Trophoblast cell (in vitro differentiated cells and primary cell): Measurements from ENCODE around the gene RANBP10.

Experiments
- DNase-seq, 2 donors: peaks; one replicate each; pipeline ENCODE4 v3.0.0-alpha.2; 2016
- H2AFZ ChIP-seq: 2 replicates; pipeline ENCODE4 v1.6.1; 2013; ENCODE audit warnings: low read length, moderate library complexity, mild to moderate bottlenecking; ENCODE audit not compliant: insufficient read depth, poor library complexity
- H2AK5ac ChIP-seq: 2 replicates; pipeline ENCODE4 v1.6.1; 2013; ENCODE audit warnings: mild to moderate bottlenecking, low read length
- H2BK120ac ChIP-seq: 2 replicates; pipeline ENCODE4 v1.6.1; 2013; ENCODE audit warnings: low read length, mild to moderate bottlenecking, moderate library complexity; ENCODE audit not compliant: insufficient read depth, poor library complexity
- H2BK12ac ChIP-seq: 2 replicates; pipeline ENCODE4 v1.6.1; 2013; ENCODE audit warnings: mild to moderate bottlenecking, low read length, moderate library complexity
- H2BK5ac ChIP-seq: 2 replicates; pipeline ENCODE4 v1.6.1; 2013; ENCODE audit warnings: low read length, low read depth, moderate library complexity, mild to moderate bottlenecking; ENCODE audit not compliant: poor library complexity
- H3K14ac ChIP-seq: 2 replicates; pipeline ENCODE4 v1.6.1; 2013; ENCODE audit warnings: mild to moderate bottlenecking, low read length
- H3K18ac ChIP-seq: 2 replicates; pipeline ENCODE4 v1.6.1; 2013; ENCODE audit warnings: mild to moderate bottlenecking, low read length
- H3K23ac ChIP-seq: 2 replicates; pipeline ENCODE4 v1.6.1; 2013; ENCODE audit warnings: low read length
- H3K27ac ChIP-seq: 2 replicates; pipeline ENCODE4 v1.5.1; 2013; ENCODE audit warnings: low read depth, mild to moderate bottlenecking, inconsistent platforms, low read length, moderate library complexity
- H3K27me3 ChIP-seq: 2 replicates; pipeline ENCODE4 v1.6.1; 2013; ENCODE audit warnings: inconsistent platforms, mild to moderate bottlenecking, low read length, moderate library complexity; ENCODE audit not compliant: insufficient read depth
- H3K36me3 ChIP-seq, 2 experiments: 1 replicate in 1 of 2; 2 replicates in 1 of 2; pipeline ENCODE4 v1.6.1; 2013; ENCODE audit warnings: low read length in 2 of 2, mild to moderate bottlenecking in 2 of 2, moderate library complexity in 1 of 2; ENCODE audit not compliant: insufficient read depth in 2 of 2, control insufficient read depth in 1 of 2
- H3K4ac ChIP-seq: 2 replicates; pipeline ENCODE4 v1.6.1; 2013; ENCODE audit warnings: low read depth, mild to moderate bottlenecking, low read length, moderate library complexity
- H3K4me1 ChIP-seq, 2 experiments: 1 replicate in 1 of 2; 2 replicates in 1 of 2; pipeline ENCODE4 v1.6.1; 2013; ENCODE audit warnings: low read length in 2 of 2, mild to moderate bottlenecking in 2 of 2, moderate library complexity in 1 of 2; ENCODE audit not compliant: insufficient read depth in 2 of 2, control insufficient read depth in 1 of 2
- H3K4me2 ChIP-seq: 2 replicates; pipeline ENCODE4 v1.6.1; 2013; ENCODE audit warnings: inconsistent platforms, mild to moderate bottlenecking, low read length, moderate library complexity
- H3K4me3 ChIP-seq: 2 replicates; pipeline ENCODE4 v1.5.1; 2013; ENCODE audit warnings: mild to moderate bottlenecking, low read depth, low read length, inconsistent platforms
- H3K79me1 ChIP-seq: one replicate; pipeline ENCODE4 v1.6.1; 2013; ENCODE audit warnings: low read length
- H3K79me2 ChIP-seq: 2 replicates; pipeline ENCODE4 v1.6.1; 2013; ENCODE audit warnings: low read length, mild to moderate bottlenecking; ENCODE audit not compliant: control insufficient read depth, insufficient read depth, poor library complexity
- H3K9ac ChIP-seq: 2 replicates; pipeline ENCODE4 v1.6.1; 2013; ENCODE audit warnings: mild to moderate bottlenecking, low read length
- H3K9me3 ChIP-seq: 2 replicates; pipeline ENCODE4 v1.6.1; 2013; ENCODE audit warnings: low read depth, mild to moderate bottlenecking, control low read depth, inconsistent platforms, low read length; ENCODE audit not compliant: insufficient read depth
- H4K12ac ChIP-seq: 2 replicates; pipeline ENCODE4 v1.6.1; 2013; ENCODE audit warnings: low read depth, mild to moderate bottlenecking, low read length, moderate library complexity
- H4K8ac ChIP-seq: 2 replicates; pipeline ENCODE4 v1.6.1; 2013; ENCODE audit warnings: low read depth, mild to moderate bottlenecking, low read length, moderate library complexity
- H4K91ac ChIP-seq: one replicate; pipeline ENCODE4 v1.6.1; 2013; ENCODE audit warnings: low read depth, mild to moderate bottlenecking, low read length, moderate library complexity
- WGBS: extraction: QIAGEN DNeasy Blood & Tissue Kit; methylation state at CpG from one replicate; pipeline ENCODE4 v1.1.7; 2013; ENCODE audit warnings: missing lambda C conversion rate; ENCODE audit not compliant: insufficient read length, insufficient coverage; ENCODE audit errors: extremely low coverage; 5-methylcytosine and 5-hydroxymethylcytosine counted together

RANBP10 gene

DNA sequence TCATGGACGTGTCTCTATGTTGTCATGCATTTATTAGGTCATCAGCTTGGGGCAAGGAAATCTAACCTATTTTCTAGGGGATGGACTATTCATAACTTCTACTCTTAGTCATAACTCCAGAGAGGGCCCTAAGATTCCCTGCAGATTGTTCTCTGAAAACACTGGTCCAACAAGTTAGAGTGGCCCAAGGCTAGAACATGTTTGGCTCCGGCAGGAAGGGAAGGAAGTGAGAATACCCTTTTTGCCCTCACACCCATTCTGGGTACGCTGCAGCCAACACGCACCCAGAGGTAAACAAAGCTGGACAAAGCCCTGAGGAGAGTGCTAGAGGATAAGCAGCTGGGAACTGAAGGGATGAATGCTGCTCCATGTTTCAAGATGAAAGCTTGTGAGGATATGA, 129.8 kb downstream of the RANBP10 start:
- no peak overlapping the region for H3K9ac ChIP-seq
- no peak overlapping the region for H4K12ac ChIP-seq
- no peak overlapping the region for H3K14ac ChIP-seq

DNA sequence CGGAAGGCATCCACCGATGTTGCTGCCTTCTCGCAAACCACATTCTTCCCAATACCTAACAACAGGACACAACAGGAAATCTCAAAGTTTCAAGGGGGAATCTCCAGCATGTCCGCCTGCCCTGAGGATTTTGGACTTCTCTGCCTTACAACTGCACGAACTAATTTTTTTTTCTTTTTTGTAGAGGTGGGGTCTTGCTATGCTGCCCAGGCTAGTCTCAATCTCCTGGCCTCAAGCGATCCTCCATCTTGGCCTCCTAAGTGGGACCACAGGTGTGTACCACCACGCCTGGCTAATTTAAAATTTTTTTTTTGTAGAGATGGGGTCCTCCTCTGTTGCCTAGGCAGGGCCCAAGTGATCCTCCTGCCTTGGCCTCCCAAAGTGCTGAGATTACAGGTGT, 130.4 kb downstream of the RANBP10 start:
- no peaks in the 10 kb centered on the region for H3K79me2 ChIP-seq
- no peak overlapping the region for H3K9ac ChIP-seq
- no peak overlapping the region for H3K4me3 ChIP-seq
- peak overlapping the region; percentile 26 for H2BK120ac ChIP-seq
- no peaks in the 10 kb centered on the region for H3K9me3 ChIP-seq
- H3K14ac ChIP-seq, result no peak overlapping the region
- no peak overlapping the region for H2BK5ac ChIP-seq
- peak overlapping the region; percentile 58 for H3K18ac ChIP-seq
- no peak overlapping the region for H3K4ac ChIP-seq
- no peak for DNase-seq
- H3K23ac ChIP-seq, result no peak overlapping the region
- peak overlapping the region; percentile 68 for H2BK12ac ChIP-seq
- no peaks in the 10 kb centered on the region for H3K27me3 ChIP-seq
- peaks cover 4% of the 10 kb centered on the region for H3K79me1 ChIP-seq
- H4K91ac ChIP-seq, result peak overlapping the region; percentile 12
- no peak overlapping the region for H4K12ac ChIP-seq
- no peak overlapping the region for H3K27ac ChIP-seq
- H2AK5ac ChIP-seq, result peak overlapping the region; percentile 90
- no peak overlapping the region for H4K8ac ChIP-seq
- WGBS, result no CpG with 5 or more reads among the region's 7 CpGs
- H3K36me3 ChIP-seq, result peaks cover 16 to 23% of the 10 kb centered on the region in 2 experiments
- no peak overlapping the region for H3K4me2 ChIP-seq
- peaks cover 11 to 14% of the 10 kb centered on the region in 2 experiments for H3K4me1 ChIP-seq
- H2AFZ ChIP-seq, result no peak overlapping the region

More for the DNA sequence above, 129.8 kb downstream of the RANBP10 start:
- H2BK12ac ChIP-seq, result no peak overlapping the region
- peak; percentile 80 to 93 for DNase-seq
- no peak overlapping the region for H4K8ac ChIP-seq
- no peak overlapping the region for H2BK120ac ChIP-seq
- no peaks in the 10 kb centered on the region for H3K9me3 ChIP-seq
- H3K18ac ChIP-seq, result no peak overlapping the region
- WGBS, result no CpG with 5 or more reads among the region's 4 CpGs
- peak overlapping the region; percentile 32 for H3K27ac ChIP-seq
- H3K23ac ChIP-seq, result no peak overlapping the region
- H2AK5ac ChIP-seq, result no peak overlapping the region
- no peak overlapping the region for H3K4me2 ChIP-seq
- H3K4me1 ChIP-seq, result peaks cover 11 to 14% of the 10 kb centered on the region in 2 experiments
- no peak overlapping the region for H4K91ac ChIP-seq
- H2BK5ac ChIP-seq, result no peak overlapping the region
- H3K79me2 ChIP-seq, result no peaks in the 10 kb centered on the region
- no peak overlapping the region for H3K4me3 ChIP-seq
- peaks cover 4% of the 10 kb centered on the region for H3K79me1 ChIP-seq
- H3K36me3 ChIP-seq, result peaks cover 16 to 24% of the 10 kb centered on the region in 2 experiments
- no peak overlapping the region for H3K4ac ChIP-seq
- H2AFZ ChIP-seq, result no peak overlapping the region
- no peaks in the 10 kb centered on the region for H3K27me3 ChIP-seq

- peak overlapping the region; percentile 12 for H4K91ac ChIP-seq
- no peaks in the 10 kb centered on the region for H3K9me3 ChIP-seq
- peaks cover 13 to 22% of the 10 kb centered on the region in 2 experiments for H3K36me3 ChIP-seq
- DNase-seq, result peak; percentile 69 to 81
- H2AK5ac ChIP-seq, result peak overlapping the region; percentile 90
- no peak overlapping the region for H4K8ac ChIP-seq
- H2AFZ ChIP-seq, result no peak overlapping the region
- H3K27me3 ChIP-seq, result no peaks in the 10 kb centered on the region
- peak overlapping the region; percentile 26 for H2BK120ac ChIP-seq
- no peak overlapping the region for H3K23ac ChIP-seq
- peak overlapping the region; percentile 68 for H2BK12ac ChIP-seq
- no peak overlapping the region for H3K14ac ChIP-seq
- no peak overlapping the region for H4K12ac ChIP-seq
- no peak overlapping the region for H3K4ac ChIP-seq
- H2BK5ac ChIP-seq, result no peak overlapping the region
- H3K4me2 ChIP-seq, result no peak overlapping the region
- H3K18ac ChIP-seq, result peak overlapping the region; percentile 58
- no peaks in the 10 kb centered on the region for H3K79me2 ChIP-seq
- peaks cover 11 to 14% of the 10 kb centered on the region in 2 experiments for H3K4me1 ChIP-seq
- peaks cover 4% of the 10 kb centered on the region for H3K79me1 ChIP-seq
- H3K9ac ChIP-seq, result no peak overlapping the region
- WGBS, result no CpG with 5 or more reads among the region's 17 CpGs
- H3K27ac ChIP-seq, result no peak overlapping the region
- H3K4me3 ChIP-seq, result no peak overlapping the region
Observed at GRCh38 chr16:67675579-67675935, 130.8 kb downstream of the RANBP10 start.

DNA sequence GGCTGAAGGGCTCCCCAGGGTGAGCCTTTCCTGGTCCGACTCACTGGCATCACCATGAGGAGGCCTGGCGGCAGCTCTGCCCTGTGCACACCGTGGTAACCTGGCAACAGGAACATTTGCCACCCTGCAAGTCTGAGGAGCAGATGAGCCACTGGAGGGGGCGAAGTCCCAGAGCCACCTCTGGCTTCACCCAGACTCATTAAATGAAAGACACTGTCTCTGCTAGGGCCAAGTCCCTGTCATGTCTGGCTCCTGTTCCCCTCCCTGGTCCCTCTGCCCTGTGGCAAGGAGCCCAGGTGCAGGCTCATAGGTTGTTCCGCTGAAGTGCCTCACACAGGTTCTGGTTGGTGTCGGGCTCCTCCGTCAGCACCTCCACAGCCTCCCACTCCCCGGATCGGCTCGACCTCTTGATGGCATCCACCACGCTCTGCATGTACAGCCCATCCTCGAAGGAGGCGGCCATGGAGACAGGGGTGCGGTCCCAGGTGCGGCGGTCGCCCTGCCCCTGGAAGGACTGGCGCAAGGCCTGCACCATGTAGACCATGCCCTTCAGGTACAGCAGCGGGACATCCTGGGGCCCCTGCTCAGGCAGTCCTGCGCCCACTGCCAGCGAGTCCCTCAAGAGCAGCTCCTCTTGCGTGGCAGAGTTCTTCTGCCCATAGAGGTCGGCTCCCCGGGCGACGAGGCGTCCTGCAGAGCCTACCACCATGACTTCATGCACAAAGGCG, 131.3 kb downstream of the RANBP10 start:
- Histone ChIP-seq H3K4ac (no peak overlapping the region), H3K36me3 (peaks cover 9 to 21% of the 10 kb centered on the region in 2 experiments), H3K27me3 (no peaks in the 10 kb centered on the region), H4K8ac (no peak overlapping the region), H2AFZ (no peak overlapping the region), H4K12ac (no peak overlapping the region), H3K27ac (no peak overlapping the region), H3K4me2 (no peak overlapping the region), H3K79me2 (no peaks in the 10 kb centered on the region), H3K18ac (no peak overlapping the region), H2BK5ac (no peak overlapping the region), H3K79me1 (peaks cover 4% of the 10 kb centered on the region), H3K14ac (no peak overlapping the region), H2BK12ac (no peak overlapping the region), H2AK5ac (no peak overlapping the region), H3K9me3 (no peaks in the 10 kb centered on the region), H3K23ac (no peak overlapping the region), H3K4me3 (no peak overlapping the region), H3K9ac (no peak overlapping the region), H3K4me1 (peaks cover 11 to 14% of the 10 kb centered on the region in 2 experiments), H2BK120ac (no peak overlapping the region), H4K91ac (no peak overlapping the region)
- DNase-seq, result no peak
- WGBS, result no CpG with 5 or more reads among the region's 28 CpGs
